ENCODE measurements around the gene NCKAP5. TPM values are rescaled to one million over a fixed set of nuclear protein-coding genes. Genes with fewer than 3 reads are reported as not detected.

Gene NCKAP5
- total and polyA plus RNA-seq, 2 experiments from 2014 or later = 0.21 to 0.31 TPM

DNA sequence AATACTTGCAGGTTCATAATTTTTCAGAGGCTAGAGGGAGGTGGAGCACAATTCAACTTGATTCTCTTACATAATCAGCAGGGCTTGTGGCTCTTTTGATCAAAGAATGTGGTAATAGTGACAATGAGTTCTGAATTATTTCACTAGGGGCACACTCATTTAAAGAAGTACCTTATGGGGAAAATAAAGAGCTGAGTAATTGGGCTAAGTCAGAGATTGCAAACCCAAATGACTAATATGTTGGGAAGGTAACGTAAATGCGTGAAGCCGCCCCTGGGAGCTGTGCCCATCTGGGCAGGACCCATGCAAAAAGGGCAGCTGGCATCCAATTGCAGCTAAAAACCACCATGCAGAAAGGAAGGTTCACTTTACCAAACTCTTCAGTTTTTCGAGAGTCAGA, 35.3 kb downstream of the NCKAP5 start:
- Histone ChIP-seq H3K4me1 (ENCODE audit: low read depth) (no peaks in the 10 kb centered on the region), H3K27ac (no peak overlapping the region), H3K9me3 (ENCODE audit: low read depth) (no peaks in the 10 kb centered on the region), H3K27me3 (peaks cover 22% of the 10 kb centered on the region), H3K36me3 (no peaks in the 10 kb centered on the region), H3K4me3 (no peak overlapping the region)
- DNase-seq (ENCODE audit: low read depth in 1 of 2, low spot score in 1 of 2) = peak in 1 of 2 donors; percentile 6
- TF ChIP-seq, protein P1, sequence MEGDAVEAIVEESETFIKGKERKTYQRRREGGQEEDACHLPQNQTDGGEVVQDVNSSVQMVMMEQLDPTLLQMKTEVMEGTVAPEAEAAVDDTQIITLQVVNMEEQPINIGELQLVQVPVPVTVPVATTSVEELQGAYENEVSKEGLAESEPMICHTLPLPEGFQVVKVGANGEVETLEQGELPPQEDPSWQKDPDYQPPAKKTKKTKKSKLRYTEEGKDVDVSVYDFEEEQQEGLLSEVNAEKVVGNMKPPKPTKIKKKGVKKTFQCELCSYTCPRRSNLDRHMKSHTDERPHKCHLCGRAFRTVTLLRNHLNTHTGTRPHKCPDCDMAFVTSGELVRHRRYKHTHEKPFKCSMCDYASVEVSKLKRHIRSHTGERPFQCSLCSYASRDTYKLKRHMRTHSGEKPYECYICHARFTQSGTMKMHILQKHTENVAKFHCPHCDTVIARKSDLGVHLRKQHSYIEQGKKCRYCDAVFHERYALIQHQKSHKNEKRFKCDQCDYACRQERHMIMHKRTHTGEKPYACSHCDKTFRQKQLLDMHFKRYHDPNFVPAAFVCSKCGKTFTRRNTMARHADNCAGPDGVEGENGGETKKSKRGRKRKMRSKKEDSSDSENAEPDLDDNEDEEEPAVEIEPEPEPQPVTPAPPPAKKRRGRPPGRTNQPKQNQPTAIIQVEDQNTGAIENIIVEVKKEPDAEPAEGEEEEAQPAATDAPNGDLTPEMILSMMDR (IDR thresholded peaks at IDR 0.05; ENCODE audit: low read depth, low read length) = no peak

DNA sequence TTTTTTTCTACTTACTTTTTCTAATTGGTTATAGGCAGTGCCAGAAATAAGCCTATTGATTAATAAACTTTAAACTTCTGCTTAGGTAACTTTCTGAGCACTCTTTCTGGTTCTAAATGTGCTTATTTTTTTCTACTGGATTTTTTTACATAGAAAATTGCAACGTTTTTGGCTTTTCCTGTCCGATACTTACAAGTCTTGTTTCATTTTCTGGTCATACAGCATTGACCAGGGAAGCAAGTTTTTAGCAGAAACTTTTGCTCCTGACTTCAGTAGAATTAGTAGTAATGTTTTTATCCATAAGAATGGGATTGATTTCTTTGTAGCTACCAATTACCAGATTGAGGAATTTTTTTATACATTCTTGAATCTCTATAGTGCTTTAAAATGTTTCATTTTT, 36.9 kb downstream of the NCKAP5 start:
- TF ChIP-seq, protein P1 (IDR thresholded peaks at IDR 0.05; ENCODE audit: low read depth, low read length) = no peak
- Histone ChIP-seq H3K27ac (no peak overlapping the region), H3K4me1 (ENCODE audit: low read depth) (no peaks in the 10 kb centered on the region), H3K36me3 (no peaks in the 10 kb centered on the region), H3K4me3 (no peak overlapping the region), H3K9me3 (ENCODE audit: low read depth) (no peaks in the 10 kb centered on the region), H3K27me3 (peaks cover 22% of the 10 kb centered on the region)
- DNase-seq (ENCODE audit: low read depth in 1 of 2, low spot score in 1 of 2) = no peak

DNA sequence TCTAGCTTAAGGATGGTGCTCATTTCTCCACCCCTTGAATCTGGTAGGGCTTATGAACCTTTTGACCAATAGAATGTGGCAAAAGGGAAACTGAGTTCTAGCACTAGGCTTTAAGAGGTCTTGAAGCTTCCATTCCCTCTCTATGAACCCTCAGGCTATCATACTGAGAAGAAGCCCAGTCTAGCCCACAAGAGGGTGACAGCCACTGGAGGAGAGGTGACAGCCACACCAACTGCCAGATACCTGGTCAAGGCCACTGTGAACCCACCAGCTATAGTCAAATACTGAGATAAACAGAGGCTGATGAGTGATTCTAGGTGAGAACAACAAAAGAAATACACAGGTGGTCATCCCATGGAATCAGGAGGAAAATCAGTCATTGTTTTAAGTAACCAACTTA, 37.6 kb downstream of the NCKAP5 start:
- TF ChIP-seq, protein P1 (IDR thresholded peaks at IDR 0.05; ENCODE audit: low read depth, low read length) = no peak
- Histone ChIP-seq H3K27ac (no peak overlapping the region), H3K27me3 (peaks cover 22% of the 10 kb centered on the region), H3K4me1 (ENCODE audit: low read depth) (no peaks in the 10 kb centered on the region), H3K4me3 (no peak overlapping the region), H3K9me3 (ENCODE audit: low read depth) (no peaks in the 10 kb centered on the region), H3K36me3 (no peaks in the 10 kb centered on the region)
- DNase-seq (ENCODE audit: low read depth in 1 of 2, low spot score in 1 of 2) = no peak

DNA sequence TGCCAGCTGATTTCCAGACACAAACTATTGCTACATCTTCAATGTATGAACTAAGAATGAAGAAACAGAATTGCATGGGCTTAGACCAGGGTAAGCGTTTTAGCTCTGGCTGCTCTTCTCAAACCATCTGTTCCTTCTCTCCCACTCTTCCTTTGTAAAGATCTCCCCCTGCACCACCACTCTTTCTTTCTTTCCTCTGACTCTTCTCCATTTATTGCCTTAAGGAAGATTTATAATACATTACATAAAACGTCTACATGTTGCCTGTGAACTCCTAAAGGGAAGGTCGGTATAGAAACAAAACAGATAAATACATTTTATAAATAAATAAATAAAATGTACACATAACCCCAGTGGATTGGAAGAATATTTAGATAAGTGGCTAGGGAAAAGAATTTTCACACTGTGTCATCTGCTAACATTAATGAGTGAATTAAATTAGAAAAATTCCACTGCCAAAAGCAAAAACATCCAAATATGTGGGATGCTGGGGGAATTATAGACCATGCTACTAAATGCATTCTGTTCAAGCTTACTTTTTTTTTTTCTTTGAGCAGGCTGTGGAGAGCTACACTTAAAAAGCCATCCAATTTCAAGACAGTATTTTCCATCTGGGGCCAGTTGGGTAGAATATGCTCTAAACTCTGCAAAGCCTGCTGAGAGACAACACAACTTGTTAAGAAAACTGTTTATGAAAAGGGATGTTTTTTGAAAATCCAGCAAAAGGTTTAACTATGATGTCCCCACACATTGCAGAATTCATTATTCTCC, 41.5 kb downstream of the NCKAP5 start:
- Histone ChIP-seq H3K27ac (no peak overlapping the region), H3K4me1 (ENCODE audit: low read depth) (no peaks in the 10 kb centered on the region), H3K4me3 (no peak overlapping the region), H3K9me3 (ENCODE audit: low read depth) (no peaks in the 10 kb centered on the region), H3K27me3 (peaks cover 35% of the 10 kb centered on the region), H3K36me3 (no peaks in the 10 kb centered on the region)
- TF ChIP-seq, protein P1 (IDR thresholded peaks at IDR 0.05; ENCODE audit: low read depth, low read length) = no peak
- no peak for DNase-seq (ENCODE audit: low read depth in 1 of 2, low spot score in 1 of 2)

DNA sequence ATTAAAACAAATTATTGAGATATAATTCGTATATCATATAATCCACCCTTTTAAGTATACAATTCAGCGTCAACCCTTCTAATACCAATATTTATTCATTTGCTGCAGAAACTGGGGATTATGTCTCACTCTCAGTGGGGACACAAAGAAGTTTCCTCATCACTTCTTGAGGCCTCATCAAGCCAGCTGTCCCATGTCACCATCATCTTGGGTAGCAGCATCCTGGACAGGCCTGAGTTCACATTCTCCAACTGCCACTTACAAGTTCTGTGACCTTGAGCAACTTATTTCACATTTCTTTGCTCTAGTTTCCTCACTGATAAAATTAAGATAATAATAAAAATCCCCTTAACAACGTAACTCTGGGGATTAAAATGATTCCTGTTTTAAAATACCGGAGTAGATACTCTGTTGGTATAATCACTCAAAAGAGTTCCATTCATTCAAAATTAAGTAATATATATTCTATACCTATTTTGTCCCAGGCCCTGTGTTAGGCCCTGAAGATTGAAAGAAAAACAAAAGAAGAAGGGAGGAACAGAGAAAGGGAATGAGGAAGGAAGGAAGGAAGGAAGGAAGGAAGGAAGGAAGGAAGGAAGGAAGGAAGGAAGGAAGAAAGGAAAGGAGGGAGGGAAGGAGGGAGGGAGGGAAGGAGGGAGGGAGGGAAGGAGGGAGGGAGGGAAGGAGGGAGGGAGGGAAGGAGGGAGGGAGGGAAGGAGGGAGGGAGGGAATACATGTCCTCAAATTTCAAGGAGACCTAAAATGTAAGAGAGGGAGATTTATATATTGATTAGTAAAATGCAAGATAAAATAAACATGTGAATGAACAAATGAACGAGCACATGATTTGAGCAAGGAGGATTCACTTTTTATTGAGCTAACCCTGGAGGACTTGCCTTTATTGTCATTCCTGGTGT, 42.4 kb downstream of the NCKAP5 start:
- Histone ChIP-seq H3K9me3 (ENCODE audit: low read depth) (no peaks in the 10 kb centered on the region), H3K27me3 (peaks cover 39% of the 10 kb centered on the region), H3K4me1 (ENCODE audit: low read depth) (no peaks in the 10 kb centered on the region), H3K36me3 (no peaks in the 10 kb centered on the region), H3K27ac (no peak overlapping the region), H3K4me3 (no peak overlapping the region)
- TF ChIP-seq, protein P1 (IDR thresholded peaks at IDR 0.05; ENCODE audit: low read depth, low read length) = no peak
- no peak for DNase-seq (ENCODE audit: low read depth in 1 of 2, low spot score in 1 of 2)

Measured in cardiac muscle cell (in vitro differentiated cells and primary cell).